Subcutaneous adipose tissue (tissue), 4 donors: ENCODE data around the gene LRMDA. TPM values are rescaled to one million over a fixed set of nuclear protein-coding genes. Genes with fewer than 3 reads are reported as not detected.

Experiments used
- CTCF ChIP-seq: fragments of 450-650 bp; IDR thresholded peaks from one replicate; pipeline ENCODE4 v1.5.1; 2016; ENCODE audit warnings: low read depth, mild to moderate bottlenecking, control low read depth, antibody characterized with exemption, moderate library complexity
- total RNA-seq, 4 donors: library from RNA; depleted of rRNA; stranded (reverse); fragments of >200 nt; gene quantifications; one replicate each; pipeline ENCODE4 v1.1.0, GENCODE V29; 2016

Gene LRMDA
- total RNA-seq, 4 donors from 2014 or later: 17.4 to 92.1 (median 22.8) TPM

DNA sequence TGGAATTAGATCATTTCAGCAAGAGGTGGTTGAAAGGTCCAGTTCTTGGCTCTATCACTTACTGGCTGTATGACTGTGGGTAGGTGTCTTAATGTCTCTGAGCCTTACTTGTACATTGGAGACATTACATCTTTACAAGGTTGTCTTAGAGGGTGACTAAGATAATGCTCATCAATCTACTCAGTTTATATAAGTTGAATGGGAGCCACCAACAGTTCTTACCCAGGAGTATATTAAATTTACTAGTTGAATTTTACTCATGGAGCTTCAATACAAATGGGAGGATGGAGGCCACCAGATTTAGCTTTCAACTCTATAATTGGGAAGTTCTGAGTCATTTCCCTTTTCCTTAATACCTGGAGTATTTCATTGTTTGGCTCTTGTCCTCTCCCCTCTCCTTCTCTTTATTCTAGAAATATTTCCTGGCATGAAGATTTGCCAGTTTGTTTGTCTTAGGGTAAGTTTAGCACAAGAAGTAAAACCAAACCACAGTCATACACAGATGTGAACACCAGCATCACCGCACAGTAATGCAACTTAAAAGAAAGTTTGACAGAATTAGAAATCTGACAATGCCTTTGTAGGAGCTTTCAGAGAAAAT lies 222.8 kb downstream of the LRMDA start:
- TF ChIP-seq CTCF: no peak

DNA sequence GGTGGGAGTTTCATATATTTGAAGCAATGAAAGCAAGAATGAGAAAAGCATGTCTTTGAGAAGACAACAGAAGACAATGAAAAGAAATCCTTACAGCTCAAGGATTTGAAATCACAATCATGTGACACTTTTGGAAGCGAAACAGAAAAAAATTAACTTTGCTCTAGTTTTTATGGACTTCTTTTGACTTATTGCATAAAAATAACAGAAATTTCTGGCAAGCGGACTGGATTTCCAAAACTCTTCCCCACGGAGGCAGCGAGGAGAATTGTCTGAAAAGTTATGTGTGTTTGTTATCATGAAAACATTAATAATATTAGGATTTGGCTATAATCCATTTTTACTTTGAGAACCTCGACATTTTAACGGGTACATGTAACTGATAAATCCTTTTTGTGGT lies 223.3 kb downstream of the LRMDA start:
- TF ChIP-seq CTCF: no peak

DNA sequence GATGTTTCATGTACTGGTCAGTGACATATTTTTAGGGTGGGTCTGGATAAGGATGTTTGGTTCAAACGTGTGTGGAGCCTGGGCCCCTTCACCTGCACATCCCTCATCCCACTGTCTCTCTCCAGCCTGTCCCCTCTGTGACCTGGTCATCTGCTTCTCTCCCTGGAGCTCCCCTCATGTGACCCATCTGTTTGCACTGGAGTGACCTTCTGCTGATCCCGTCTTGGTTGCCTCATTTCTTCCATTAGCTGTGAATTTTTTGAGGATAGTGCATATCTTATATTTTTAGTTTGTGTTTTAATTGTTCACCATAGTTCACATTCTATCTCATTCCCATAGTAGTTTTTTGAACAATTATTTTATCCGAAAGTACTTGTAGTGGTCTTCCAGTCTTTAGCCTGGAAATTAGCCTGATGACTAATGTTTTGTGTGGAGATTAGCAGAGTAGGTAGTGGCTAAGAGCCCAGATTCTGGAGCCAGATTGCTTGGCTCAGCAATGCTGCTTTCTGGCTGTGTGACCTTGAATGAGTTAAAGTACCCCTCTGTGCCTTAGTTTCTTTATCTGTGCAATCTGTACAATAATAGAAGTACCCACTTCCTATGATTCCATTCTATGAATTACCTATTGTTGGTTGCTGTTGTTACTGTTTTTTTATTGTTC lies 224.5 kb downstream of the LRMDA start:
- TF ChIP-seq CTCF: no peak

DNA sequence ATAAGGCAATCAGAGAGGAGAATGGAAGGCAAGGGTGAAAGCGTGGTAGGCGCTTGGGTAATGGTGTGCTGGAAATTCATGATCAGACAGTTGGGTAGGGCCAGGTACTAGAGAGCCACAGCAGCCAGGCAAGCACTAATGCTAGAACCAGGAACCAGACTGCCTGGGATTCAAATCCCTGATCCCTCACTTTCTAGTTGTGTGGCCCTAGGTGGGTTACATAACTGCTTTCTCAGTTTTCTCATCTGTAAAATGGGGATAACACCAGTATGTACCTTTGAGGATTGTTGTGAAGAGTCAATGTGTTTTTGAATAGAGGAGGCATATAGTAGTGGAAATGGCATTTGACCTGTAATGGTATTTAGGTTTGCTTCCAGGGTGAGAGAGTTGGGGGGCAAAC lies 225.9 kb downstream of the LRMDA start:
- no peak for TF ChIP-seq CTCF

- no peak for TF ChIP-seq CTCF
These were observed 226.6 kb downstream of the LRMDA start for GRCh38 chr10:75658036-75658435.

DNA sequence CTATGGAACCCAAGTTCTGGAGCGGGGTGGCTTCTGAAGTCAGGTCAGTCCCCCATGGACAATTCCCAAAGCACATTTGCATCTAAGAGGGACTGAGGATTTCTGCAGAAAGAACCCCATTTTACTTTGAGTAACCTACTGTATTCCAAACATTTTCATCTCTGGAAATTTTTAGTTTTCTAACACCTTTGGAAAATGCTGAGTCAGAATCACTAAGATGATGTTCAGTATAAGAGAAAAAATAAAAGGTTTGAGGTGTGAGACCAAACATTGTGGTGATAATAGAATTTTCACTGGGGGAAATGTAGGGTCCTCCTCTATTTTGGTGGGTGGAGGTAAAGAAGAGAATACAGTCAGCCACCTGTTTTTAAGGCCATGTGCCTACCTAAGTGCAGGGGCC lies 227.1 kb downstream of the LRMDA start:
- no peak for TF ChIP-seq CTCF

DNA sequence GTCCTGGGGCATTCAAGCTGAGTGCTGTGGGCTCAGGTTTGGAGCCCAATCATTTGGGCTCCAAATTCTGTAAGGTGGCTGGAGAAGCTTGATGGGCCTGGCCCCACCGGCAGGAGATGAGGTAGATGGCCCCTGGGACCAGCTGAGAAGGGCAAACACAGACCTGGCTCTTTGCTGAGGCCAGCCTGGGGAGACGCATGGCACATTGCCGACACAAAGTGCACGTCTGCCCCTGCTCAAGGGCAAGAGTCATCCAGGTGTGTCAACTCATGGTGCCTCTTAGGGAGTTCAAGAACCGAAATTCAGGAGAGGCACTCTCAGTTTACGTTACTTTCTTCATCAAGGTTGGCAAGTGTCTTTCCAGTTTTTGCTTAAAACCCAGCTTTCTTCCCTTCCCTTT lies 227.5 kb downstream of the LRMDA start:
- no peak for TF ChIP-seq CTCF
